Lower leg skin (tissue), 4 donors: ENCODE results near the gene TNNI3. TPM values are rescaled to one million over a fixed set of nuclear protein-coding genes. Genes with fewer than 3 reads are reported as not detected.

Experiments
- DNase-seq, 2 donors: peaks; one replicate each; pipeline ENCODE4 v3.0.0-alpha.2; 2019; ENCODE audit warnings: low spot score in 2 of 2
- H3K4me3 ChIP-seq: fragments of 200-600 bp; sonication (generic); 2 replicates; pipeline ENCODE4 v1.5.1; 2017; ENCODE audit warnings: mild to moderate bottlenecking, low read depth; ENCODE audit not compliant: poor library complexity, severe bottlenecking
- POLR2A ChIP-seq, 2 donors: fragments of 450-650 bp; IDR thresholded peaks; one replicate each; pipeline ENCODE4 v1.6.1; 2016 to 2017; ENCODE audit warnings: antibody characterized with exemption in 2 of 2, mild to moderate bottlenecking in 1 of 2, moderate library complexity in 1 of 2
- WGBS, 2 donors: methylation state at CpG; one replicate each; pipeline ENCODE4 v1.1.5; 2018; 5-methylcytosine and 5-hydroxymethylcytosine counted together
- intact Hi-C: fragments of 100-400 bp; cut with DNase I; formaldehyde crosslinking; loops from one replicate; pipeline ENCODE4 v1.15.0; 2023; ENCODE audit warnings: low total_unique reads
- total RNA-seq, 4 donors: library from RNA; depleted of rRNA; stranded (reverse); fragments of >200 nt; gene quantifications; one replicate each; pipeline ENCODE4 v1.1.0, GENCODE V29; 2016
- TF ChIP-seq, protein P1 (sequence below), 3 donors: fragments of 450-650 bp; IDR thresholded peaks; one replicate each; pipeline ENCODE4 v1.5.1; 2016; ENCODE audit warnings: antibody characterized with exemption in 3 of 3, mild to moderate bottlenecking in 3 of 3, moderate library complexity in 2 of 3

Gene TNNI3
- total RNA-seq, 4 donors from 2014 or later: 1.4 to 2.8 TPM; not detected in 2

DNA sequence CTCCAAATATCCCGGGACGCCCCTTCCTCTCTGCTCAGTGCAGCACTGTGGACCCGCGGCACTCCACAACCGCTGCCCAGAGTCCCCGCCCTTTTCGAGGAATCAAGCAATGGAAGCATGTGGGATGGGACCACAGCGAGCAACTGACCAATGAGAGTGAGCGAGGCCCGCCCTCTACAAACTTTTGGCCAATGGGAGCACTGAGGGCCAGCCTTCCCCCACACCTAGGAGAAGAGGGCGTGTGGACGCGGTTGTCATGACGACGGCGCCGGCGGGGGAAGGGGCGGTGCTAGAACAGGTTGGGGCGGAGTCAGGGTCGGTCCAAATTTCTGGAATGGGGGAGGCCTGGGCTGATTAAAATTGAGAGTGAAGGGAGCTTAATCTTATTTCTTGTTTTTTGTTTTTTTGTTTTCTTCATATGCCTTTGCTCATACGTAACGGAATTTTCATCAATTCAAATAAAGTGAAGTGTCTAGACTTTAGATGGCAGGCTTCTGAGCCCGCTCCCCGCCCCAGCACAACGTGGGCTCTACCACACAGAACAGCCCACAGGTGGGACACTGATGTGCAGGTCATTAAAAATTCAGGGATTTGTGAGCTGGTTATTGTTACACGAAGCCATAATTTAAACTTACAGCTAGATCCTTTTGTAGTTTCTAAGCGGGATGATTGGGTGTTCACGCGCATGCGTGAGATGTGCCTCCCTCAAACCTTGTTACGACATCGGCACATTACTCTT, 9.2 kb upstream of the TNNI3 start, which contains the start of gene DNAAF3:
TSS of gene DNAAF3 (minus strand) at position 84 of the 739 bp plus-strand sequence. CDS start 200 bp downstream, outside the sequence.
- intact Hi-C loops: no loop called here
- no peak within 1 kb of the TSS for H3K4me3 ChIP-seq
- WGBS, 2 donors: 2% methylated on average over 33 of the region's 33 CpGs
- peak; percentile 89 to 96 for DNase-seq
- TF ChIP-seq, protein P1, sequence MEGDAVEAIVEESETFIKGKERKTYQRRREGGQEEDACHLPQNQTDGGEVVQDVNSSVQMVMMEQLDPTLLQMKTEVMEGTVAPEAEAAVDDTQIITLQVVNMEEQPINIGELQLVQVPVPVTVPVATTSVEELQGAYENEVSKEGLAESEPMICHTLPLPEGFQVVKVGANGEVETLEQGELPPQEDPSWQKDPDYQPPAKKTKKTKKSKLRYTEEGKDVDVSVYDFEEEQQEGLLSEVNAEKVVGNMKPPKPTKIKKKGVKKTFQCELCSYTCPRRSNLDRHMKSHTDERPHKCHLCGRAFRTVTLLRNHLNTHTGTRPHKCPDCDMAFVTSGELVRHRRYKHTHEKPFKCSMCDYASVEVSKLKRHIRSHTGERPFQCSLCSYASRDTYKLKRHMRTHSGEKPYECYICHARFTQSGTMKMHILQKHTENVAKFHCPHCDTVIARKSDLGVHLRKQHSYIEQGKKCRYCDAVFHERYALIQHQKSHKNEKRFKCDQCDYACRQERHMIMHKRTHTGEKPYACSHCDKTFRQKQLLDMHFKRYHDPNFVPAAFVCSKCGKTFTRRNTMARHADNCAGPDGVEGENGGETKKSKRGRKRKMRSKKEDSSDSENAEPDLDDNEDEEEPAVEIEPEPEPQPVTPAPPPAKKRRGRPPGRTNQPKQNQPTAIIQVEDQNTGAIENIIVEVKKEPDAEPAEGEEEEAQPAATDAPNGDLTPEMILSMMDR (IDR thresholded peaks at IDR 0.05): no peak
- no peak for TF ChIP-seq POLR2A (IDR thresholded peaks at IDR 0.05)

DNA sequence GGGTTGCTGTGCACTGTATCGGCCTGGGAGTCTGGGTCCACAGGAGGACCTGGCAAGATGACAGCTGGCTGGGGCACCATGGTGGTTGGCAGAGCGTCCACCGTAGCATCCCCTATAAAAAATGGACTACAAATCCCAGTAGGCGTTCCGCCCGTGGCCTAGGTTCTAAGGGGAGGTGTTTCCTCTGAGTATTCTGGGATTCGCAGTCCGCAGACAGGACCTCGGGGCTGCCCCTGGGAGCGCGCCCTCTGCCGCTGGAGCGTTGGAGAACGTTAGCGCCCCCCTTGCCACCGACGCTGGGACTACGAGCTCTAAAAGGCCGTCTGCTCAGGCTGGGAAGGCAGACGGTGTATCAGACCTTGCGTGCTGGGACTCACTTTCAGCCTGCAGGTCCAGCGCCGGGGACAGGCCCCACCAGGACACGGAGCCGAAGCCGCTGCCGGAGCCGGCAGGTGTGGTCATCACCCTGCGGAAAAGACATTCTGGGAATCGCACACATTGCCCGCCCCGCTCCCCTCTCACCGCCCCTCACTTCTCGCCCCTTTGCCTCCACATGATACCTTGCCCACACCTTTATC, 8.5 kb upstream of the TNNI3 start:
- intact Hi-C loops: no loop called here
- TF ChIP-seq, protein P1 (IDR thresholded peaks at IDR 0.05): no peak
- TF ChIP-seq POLR2A (IDR thresholded peaks at IDR 0.05): no peak
- 4% methylated on average over 19 to 34 of the region's 34 CpGs for WGBS, 2 donors
- no peak overlapping the region for H3K4me3 ChIP-seq
- DNase-seq: no peak

DNA sequence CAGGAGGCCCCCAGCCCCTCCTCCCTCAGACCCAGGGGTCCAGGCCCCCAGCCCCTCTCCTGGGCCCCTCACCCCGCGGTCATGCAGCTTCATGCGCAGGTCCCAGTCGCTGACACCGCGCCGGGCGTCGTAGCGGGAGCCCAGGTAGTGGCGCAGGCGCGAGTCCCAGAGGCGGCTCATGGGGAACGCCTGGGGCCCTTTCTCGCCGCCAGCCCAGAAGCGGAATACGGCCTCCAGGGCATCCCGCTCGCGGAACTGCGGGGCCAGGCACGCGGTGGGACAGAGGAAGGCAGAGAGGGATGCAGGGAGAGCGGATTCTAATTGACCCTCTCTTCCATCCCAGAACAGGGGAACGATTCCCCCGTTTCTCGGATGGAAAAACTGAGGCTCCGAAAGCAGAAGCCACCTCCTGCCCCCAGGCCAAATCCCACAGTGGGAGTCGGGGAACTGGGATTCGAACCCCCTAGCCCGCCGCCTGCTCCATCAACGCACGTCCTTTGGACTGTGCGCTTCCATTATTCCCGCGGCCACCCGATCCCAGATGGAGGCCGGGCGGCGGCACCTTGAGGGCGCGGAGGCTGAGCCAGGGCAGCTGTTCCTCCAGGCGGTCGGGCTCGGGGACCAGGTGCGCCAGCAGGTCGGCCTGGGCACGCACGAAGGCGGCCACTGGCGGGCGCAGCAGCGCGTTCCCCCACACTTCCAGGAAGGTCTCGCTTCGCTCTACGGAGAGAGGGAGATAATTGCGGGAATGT, 4.2 kb upstream of the TNNI3 start:
- H3K4me3 ChIP-seq: no peak overlapping the region
- intact Hi-C loops: no loop called here
- WGBS, 2 donors: 37 to 50% methylated on average over 49 to 52 of the region's 61 CpGs
- no peak for DNase-seq
- TF ChIP-seq, protein P1 (IDR thresholded peaks at IDR 0.05): no peak
- no peak for TF ChIP-seq POLR2A (IDR thresholded peaks at IDR 0.05)

DNA sequence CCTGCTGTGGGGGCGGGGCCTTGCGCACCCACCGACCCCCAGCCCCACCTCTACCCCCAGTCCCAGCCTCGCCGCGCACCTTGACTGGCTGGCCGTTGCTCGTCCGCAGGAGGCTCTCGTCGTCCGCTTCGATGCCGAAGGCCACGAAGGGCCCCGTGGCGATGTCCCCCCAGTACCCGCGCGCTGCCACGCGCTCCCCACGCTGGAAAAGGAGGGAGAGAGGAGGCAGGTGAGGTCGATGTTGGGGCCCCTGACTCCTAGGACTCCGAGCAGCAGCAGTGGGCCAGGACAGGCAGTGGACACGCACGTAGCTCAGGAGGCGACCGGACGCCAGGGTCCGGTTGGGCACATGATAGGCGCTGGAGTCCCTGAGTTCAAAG, 3.4 kb upstream of the TNNI3 start:
- TF ChIP-seq, protein P1 (IDR thresholded peaks at IDR 0.05): no peak
- TF ChIP-seq POLR2A (IDR thresholded peaks at IDR 0.05): no peak
- no peak for DNase-seq
- intact Hi-C loops: no loop called here
- 12 to 20% methylated on average over 14 to 24 of the region's 32 CpGs for WGBS, 2 donors
- H3K4me3 ChIP-seq: no peak overlapping the region

DNA sequence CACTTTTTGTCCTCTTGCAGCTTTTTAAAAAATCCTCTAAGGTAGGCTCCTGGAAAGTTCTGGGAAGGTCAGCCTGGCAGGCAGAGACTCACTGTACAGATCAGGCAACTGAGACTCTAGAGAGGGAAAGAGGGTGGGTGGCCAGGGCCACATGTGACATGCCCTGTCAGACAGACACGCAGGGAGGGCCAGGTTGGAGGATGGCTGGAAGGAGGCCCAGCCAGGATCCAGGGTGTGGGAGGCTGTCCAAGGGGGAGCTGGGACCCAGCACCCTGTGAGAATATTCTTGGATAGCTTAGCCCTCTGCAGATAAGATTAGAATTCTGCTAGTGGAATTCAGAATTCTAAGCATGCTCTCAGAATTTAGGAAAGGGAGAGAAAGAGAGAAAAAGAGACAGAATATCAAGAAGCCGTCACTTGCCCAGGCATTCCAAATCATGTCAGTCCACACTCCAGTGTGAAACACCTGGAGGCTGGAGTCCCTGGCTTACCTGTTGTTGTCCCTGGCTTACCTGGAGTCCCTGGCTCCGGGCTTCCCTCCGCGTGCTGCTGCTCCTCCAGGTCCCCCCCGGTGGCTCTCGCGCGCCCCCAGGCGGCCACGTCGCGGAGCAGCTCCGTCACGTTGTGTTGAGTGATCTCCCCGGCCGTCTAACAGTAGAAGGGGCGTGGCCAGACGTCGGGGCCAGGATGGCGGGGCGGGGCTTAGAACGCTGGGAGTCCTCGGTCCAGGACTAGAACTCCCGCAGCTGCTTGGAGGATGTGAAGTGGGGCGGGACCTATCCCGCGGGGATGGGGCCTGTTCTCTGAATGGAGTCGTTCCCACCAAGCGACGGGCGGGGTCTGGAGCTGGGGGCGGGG, 2.8 kb upstream of the TNNI3 start:
- TF ChIP-seq, protein P1 (IDR thresholded peaks at IDR 0.05): peak in 1 of 3 donors; percentile 39
- TF ChIP-seq POLR2A (IDR thresholded peaks at IDR 0.05): no peak
- no peak overlapping the region for H3K4me3 ChIP-seq
- DNase-seq: peak; percentile 75 to 96
- WGBS, 2 donors: 4 to 6% methylated on average over 27 to 31 of the region's 33 CpGs
- intact Hi-C loops: no loop called here
